Sciatic nerve (tissue), 2 donors: Measurements from ENCODE around the gene OTOGL. TPM values are rescaled to one million over a fixed set of nuclear protein-coding genes. Genes with fewer than 3 reads are reported as not detected.
A peak's percentile ranks its signal among the peaks of the same experiment; 100 is the strongest.
"Not testable (repeated sequence)": the region's sequence is repeated elsewhere in the genome, so short reads cannot be mapped to it uniquely, and the experiment has no call there.

Experiments used
- ATAC-seq: fragments of 200-7000 bp; cut with Tn5 transposase; one replicate; pipeline ENCODE4 v1.9.1; 2020; ENCODE audit warnings: mild to moderate bottlenecking, moderate library complexity
- DNase-seq: peaks from one replicate; pipeline ENCODE4 v3.0.0-alpha.2; 2020; ENCODE audit warnings: low spot score
- intact Hi-C: fragments of 100-400 bp; cut with DNase I; formaldehyde crosslinking; loops from one replicate; pipeline ENCODE4 v1.14.2; 2022
- total RNA-seq: library from RNA; stranded (reverse); fragmentation: NEBNext Ultra II Directional; extraction: Animal tissue kit (Norgen Biotek cat#: 25700); gene quantifications from one replicate; pipeline ENCODE4 v1.2.1, GENCODE V29; 2021
- donor health status: DM: no; HTN: no; CAD: no.
- donor health status: DM: no; HTN: no; CAD: no.

The OTOGL gene
- total RNA-seq, 1 donor from 2014 or later: 0.22 TPM

- DNase-seq: no peak
- ATAC-seq: no peak
- intact Hi-C loops: no loop called here
Observed at GRCh38 chr12:80205960-80206359, 106.6 kb downstream of the OTOGL start.

- DNase-seq (no peak), ATAC-seq (no peak)
- intact Hi-C loops: no loop called here
Observed at GRCh38 chr12:80208071-80208470, 108.7 kb downstream of the OTOGL start.

- ATAC-seq (no peak), DNase-seq (no peak)
- intact Hi-C loops: no loop called here
Observed at GRCh38 chr12:80211671-80212070, 112.3 kb downstream of the OTOGL start.

- ATAC-seq (no peak), DNase-seq (no peak)
- intact Hi-C loops: no loop called here
Observed at GRCh38 chr12:80212938-80213645, 113.8 kb downstream of the OTOGL start.

GRCh38 chr12:80213871-80214270 is 114.5 kb downstream of the OTOGL start:
- intact Hi-C loops: no loop called here
- no peak for ATAC-seq
- no peak for DNase-seq

GRCh38 chr12:80217011-80217535 is 117.7 kb downstream of the OTOGL start:
- DNase-seq (no peak), ATAC-seq (no peak)
- intact Hi-C loops: no loop called here

- intact Hi-C loops, DNase-seq: not testable (repeated sequence)
Observed at GRCh38 chr12:80218925-80219324, 119.6 kb downstream of the OTOGL start.

GRCh38 chr12:80219345-80219744 is 120.0 kb downstream of the OTOGL start:
- DNase-seq: no peak
- intact Hi-C loops: no loop called here
- ATAC-seq: peak; percentile 79

More at GRCh38 chr12:80218925-80219324, 119.6 kb downstream of the OTOGL start:
- not testable (repeated sequence) for ATAC-seq

- DNase-seq (no peak), ATAC-seq (no peak)
- intact Hi-C loops: no loop called here
Observed at GRCh38 chr12:80222261-80222660, 122.9 kb downstream of the OTOGL start.

GRCh38 chr12:80226576-80226975 is 127.2 kb downstream of the OTOGL start:
- DNase-seq (no peak), ATAC-seq (no peak)
- intact Hi-C loops: no loop called here

GRCh38 chr12:80227904-80228303 is 128.6 kb downstream of the OTOGL start:
- intact Hi-C loops, ATAC-seq, DNase-seq: not testable (repeated sequence)

GRCh38 chr12:80230068-80230467 is 130.7 kb downstream of the OTOGL start:
- ATAC-seq (no peak), DNase-seq (no peak)
- intact Hi-C loops: no loop called here

GRCh38 chr12:80232837-80233236 is 133.5 kb downstream of the OTOGL start:
- ATAC-seq: no peak
- intact Hi-C loops: no loop called here
- DNase-seq: no peak

GRCh38 chr12:80233926-80234325 is 134.6 kb downstream of the OTOGL start:
- no peak for DNase-seq
- ATAC-seq: no peak
- intact Hi-C loops: no loop called here

GRCh38 chr12:80234667-80235066 is 135.3 kb downstream of the OTOGL start:
- no peak for ATAC-seq
- DNase-seq: no peak
- intact Hi-C loops: no loop called here

- intact Hi-C loops: no loop called here
- no peak for ATAC-seq
Observed at GRCh38 chr12:80235944-80236343, 136.6 kb downstream of the OTOGL start.

GRCh38 chr12:80239867-80240266 is 140.5 kb downstream of the OTOGL start:
- DNase-seq (no peak), ATAC-seq (no peak)
- intact Hi-C loops: no loop called here

More at GRCh38 chr12:80235944-80236343, 136.6 kb downstream of the OTOGL start:
- no peak for DNase-seq

- ATAC-seq (no peak), DNase-seq (peak; percentile 61)
- intact Hi-C loops: no loop called here
Observed at GRCh38 chr12:80241576-80242273, 142.4 kb downstream of the OTOGL start.

GRCh38 chr12:80242321-80242720 is 143.0 kb downstream of the OTOGL start:
- DNase-seq: no peak
- intact Hi-C loops: no loop called here
- ATAC-seq: no peak

GRCh38 chr12:80249581-80249980 is 150.2 kb downstream of the OTOGL start:
- intact Hi-C loops, DNase-seq, ATAC-seq: not testable (repeated sequence)
